GM23338 (cell line): Measurements from ENCODE around the gene FUBP1. TPM values are rescaled to one million over a fixed set of nuclear protein-coding genes. Genes with fewer than 3 reads are reported as not detected.

Experiments used
- ATAC-seq: fragments of 200-7000 bp; cut with Tn5 transposase; 3 replicates; pipeline ENCODE4 v1.9.1; 2020
- DNase-seq: peaks from one replicate; pipeline ENCODE4 v3.0.0-alpha.2; 2015; ENCODE audit warnings: low spot score
- H2AFZ ChIP-seq: fragments of 200-600 bp; sonication (generic); 2 replicates; pipeline ENCODE4 v1.8.0; 2016; ENCODE audit warnings: antibody characterized with exemption, mild to moderate bottlenecking, moderate library complexity
- H3F3A ChIP-seq: fragments of 200-600 bp; sonication (generic); replicated peaks from 2 replicates; pipeline ENCODE4 v1.8.0; 2017; ENCODE audit warnings: antibody characterized with exemption, mixed run types, low read depth
- H3K27ac ChIP-seq: fragments of 200-600 bp; sonication (generic); 2 replicates; pipeline ENCODE4 v1.6.1; 2016; ENCODE audit warnings: low read depth
- H3K27me3 ChIP-seq: fragments of 200-600 bp; sonication (generic); 2 replicates; pipeline ENCODE4 v1.8.0; 2016; ENCODE audit warnings: mild to moderate bottlenecking, mixed run types, moderate library complexity; ENCODE audit not compliant: insufficient read depth
- H3K36me3 ChIP-seq: fragments of 200-600 bp; sonication (generic); 2 replicates; pipeline ENCODE4 v1.8.0; 2016; ENCODE audit warnings: mild to moderate bottlenecking; ENCODE audit not compliant: insufficient read depth
- H3K4me1 ChIP-seq: fragments of 200-600 bp; sonication (generic); 2 replicates; pipeline ENCODE4 v1.8.0; 2016; ENCODE audit warnings: mild to moderate bottlenecking, moderate library complexity; ENCODE audit not compliant: insufficient read depth
- H3K4me2 ChIP-seq: fragments of 200-600 bp; sonication (generic); 2 replicates; pipeline ENCODE4 v1.7.1; 2017; ENCODE audit warnings: mixed run types
- H3K4me3 ChIP-seq: fragments of 200-600 bp; sonication (generic); 2 replicates; pipeline ENCODE4 v1.6.1; 2016; ENCODE audit warnings: mixed run types
- H3K79me2 ChIP-seq: fragments of 200-600 bp; sonication (generic); replicated peaks from 2 replicates; pipeline ENCODE4 v1.8.0; 2017; ENCODE audit warnings: mild to moderate bottlenecking; ENCODE audit not compliant: insufficient read depth
- H3K9me2 ChIP-seq: fragments of 200-600 bp; sonication (generic); 2 replicates; pipeline ENCODE4 v1.8.0; 2017; ENCODE audit not compliant: insufficient read depth
- H4K20me1 ChIP-seq: fragments of 200-600 bp; sonication (generic); replicated peaks from 2 replicates; pipeline ENCODE4 v1.8.0; 2017; ENCODE audit warnings: mild to moderate bottlenecking; ENCODE audit not compliant: insufficient read depth
- H3K27ac Mint-ChIP-seq: 2 replicates; pipeline ENCODE4 v1.8.0; 2020; ENCODE audit warnings: inconsistent platforms, mild to moderate bottlenecking, moderate library complexity, mixed read lengths
- H3K27me3 Mint-ChIP-seq: 3 replicates; pipeline ENCODE4 v1.8.0; 2022; ENCODE audit warnings: low read depth, mild to moderate bottlenecking, moderate library complexity, mixed read lengths, inconsistent platforms; ENCODE audit not compliant: insufficient read depth, poor library complexity
- H3K36me3 Mint-ChIP-seq: 3 replicates; pipeline ENCODE4 v1.8.0; 2021; ENCODE audit warnings: low read depth, mild to moderate bottlenecking, inconsistent platforms, moderate library complexity, mixed read lengths
- H3K4me1 Mint-ChIP-seq: 3 replicates; pipeline ENCODE4 v1.8.0; 2020; ENCODE audit warnings: mild to moderate bottlenecking, inconsistent platforms, mixed read lengths
- H3K4me3 Mint-ChIP-seq: 3 replicates; pipeline ENCODE4 v1.8.0; 2021; ENCODE audit warnings: moderate library complexity, mild to moderate bottlenecking, inconsistent platforms, mixed read lengths
- H3K9me3 Mint-ChIP-seq: 3 replicates; pipeline ENCODE4 v1.8.0; 2020; ENCODE audit warnings: moderate library complexity, mild to moderate bottlenecking, inconsistent platforms, mixed read lengths
- CREB1 ChIP-seq: fragments of 250-450 bp; sonication (Bioruptor Pico); IDR thresholded peaks from 2 replicates; pipeline ENCODE4 v1.5.0; 2020; ENCODE audit warnings: low read depth, mild to moderate bottlenecking, moderate library complexity
- EZH2 ChIP-seq: fragments of 200-600 bp; sonication (generic); IDR thresholded peaks from one replicate; pipeline ENCODE4 v1.8.0; 2017; ENCODE audit warnings: antibody characterized with exemption, mild to moderate bottlenecking, low read depth; ENCODE audit not compliant: unreplicated experiment
- EZH2phosphoT487 ChIP-seq: fragments of 200-600 bp; sonication (generic); IDR thresholded peaks from one replicate; pipeline ENCODE4 v1.8.1; 2018; ENCODE audit warnings: antibody characterized with exemption; ENCODE audit not compliant: unreplicated experiment
- JUNB ChIP-seq: IDR thresholded peaks from one replicate; pipeline ENCODE4 v1.6.1; 2016; ENCODE audit warnings: antibody characterized with exemption; ENCODE audit not compliant: unreplicated experiment
- POLR2AphosphoS5 ChIP-seq: IDR thresholded peaks from 2 replicates; pipeline ENCODE4 v1.6.1; 2016; ENCODE audit warnings: antibody characterized with exemption, low read depth
- STAT1 ChIP-seq: IDR thresholded peaks from one replicate; pipeline ENCODE4 v1.6.1; 2016; ENCODE audit warnings: antibody characterized with exemption; ENCODE audit not compliant: unreplicated experiment
- ZNF114 ChIP-seq: fragments of 250-450 bp; sonication (Bioruptor Pico); IDR thresholded peaks from 2 replicates; pipeline ENCODE4 v1.5.0; 2020; ENCODE audit warnings: mild to moderate bottlenecking, moderate library complexity
- ZNF331 ChIP-seq: fragments of 250-450 bp; sonication (Bioruptor Pico); IDR thresholded peaks from 2 replicates; pipeline ENCODE4 v1.5.0; 2020; ENCODE audit warnings: low read depth, mild to moderate bottlenecking, moderate library complexity
- polyA plus RNA-seq: library from polyadenylated mRNA; unstranded; fragments of >200 nt; fragmentation: Nextera tagmentation; extraction: Ambion mirVana; gene quantifications from 2 replicates; pipeline ENCODE4 v1.2.1, GENCODE V29; 2016
- total RNA-seq: library from RNA; depleted of rRNA; stranded (reverse); fragments of >200 nt; shearing (Covaris generic); gene quantifications from 2 replicates; pipeline ENCODE4 v1.2.3, GENCODE V29; 2014
- TF ChIP-seq, protein P1 (sequence below), 2 experiments: fragments of 200-600 bp in 1 of 2; sonication (generic) in 1 of 2; conservative IDR thresholded peaks; 2 replicates each; pipeline versions ENCODE4 v1.5.1 to v1.6.1; 2016 to 2017; ENCODE audit warnings: antibody characterized with exemption in 2 of 2, low read depth in 2 of 2, mild to moderate bottlenecking in 2 of 2, moderate library complexity in 1 of 2
- TF ChIP-seq, protein P2 (sequence below): IDR thresholded peaks from 2 replicates; pipeline ENCODE4 v1.6.1; 2016; ENCODE audit warnings: antibody characterized with exemption
- TF ChIP-seq, protein P3 (sequence below): fragments of 250-450 bp; sonication (Bioruptor Pico); IDR thresholded peaks from 2 replicates; pipeline ENCODE4 v1.5.0; 2020; ENCODE audit warnings: mild to moderate bottlenecking, moderate library complexity

FUBP1 gene
- total and polyA plus RNA-seq, 2 experiments from 2014 or later: 212 to 308 TPM

DNA sequence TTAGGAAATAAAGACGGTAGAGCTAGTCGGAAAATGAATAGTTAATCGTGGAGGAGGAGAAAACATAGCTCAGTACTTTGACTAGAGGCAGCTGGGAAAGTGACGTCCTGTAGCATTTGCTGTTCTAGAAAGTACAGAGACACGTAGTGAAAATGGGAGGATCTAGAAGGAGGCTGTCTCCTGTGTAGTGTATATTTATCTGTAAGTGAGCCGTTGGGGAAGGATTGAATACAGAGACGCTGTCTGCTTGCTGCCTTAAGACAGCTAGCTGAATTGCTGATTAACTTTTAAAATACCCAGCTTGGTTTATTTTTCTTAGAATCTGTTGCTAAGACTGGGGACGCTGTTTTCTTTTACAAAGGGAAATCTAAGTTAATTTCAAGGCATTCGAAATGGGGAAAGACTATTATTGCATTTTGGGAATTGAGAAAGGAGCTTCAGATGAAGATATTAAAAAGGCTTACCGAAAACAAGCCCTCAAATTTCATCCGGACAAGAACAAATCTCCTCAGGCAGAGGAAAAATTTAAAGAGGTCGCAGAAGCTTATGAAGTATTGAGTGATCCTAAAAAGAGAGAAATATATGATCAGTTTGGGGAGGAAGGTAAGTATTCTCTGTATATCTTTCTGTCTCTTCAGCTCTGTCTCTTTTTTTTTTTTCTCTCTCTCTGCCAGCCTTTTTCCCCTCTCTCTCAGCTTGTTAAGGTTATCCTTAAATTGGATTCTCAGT lies 26.0 kb upstream of the FUBP1 start, which contains the start of gene DNAJB4 (continued):
- no peak for TF ChIP-seq STAT1

DNA sequence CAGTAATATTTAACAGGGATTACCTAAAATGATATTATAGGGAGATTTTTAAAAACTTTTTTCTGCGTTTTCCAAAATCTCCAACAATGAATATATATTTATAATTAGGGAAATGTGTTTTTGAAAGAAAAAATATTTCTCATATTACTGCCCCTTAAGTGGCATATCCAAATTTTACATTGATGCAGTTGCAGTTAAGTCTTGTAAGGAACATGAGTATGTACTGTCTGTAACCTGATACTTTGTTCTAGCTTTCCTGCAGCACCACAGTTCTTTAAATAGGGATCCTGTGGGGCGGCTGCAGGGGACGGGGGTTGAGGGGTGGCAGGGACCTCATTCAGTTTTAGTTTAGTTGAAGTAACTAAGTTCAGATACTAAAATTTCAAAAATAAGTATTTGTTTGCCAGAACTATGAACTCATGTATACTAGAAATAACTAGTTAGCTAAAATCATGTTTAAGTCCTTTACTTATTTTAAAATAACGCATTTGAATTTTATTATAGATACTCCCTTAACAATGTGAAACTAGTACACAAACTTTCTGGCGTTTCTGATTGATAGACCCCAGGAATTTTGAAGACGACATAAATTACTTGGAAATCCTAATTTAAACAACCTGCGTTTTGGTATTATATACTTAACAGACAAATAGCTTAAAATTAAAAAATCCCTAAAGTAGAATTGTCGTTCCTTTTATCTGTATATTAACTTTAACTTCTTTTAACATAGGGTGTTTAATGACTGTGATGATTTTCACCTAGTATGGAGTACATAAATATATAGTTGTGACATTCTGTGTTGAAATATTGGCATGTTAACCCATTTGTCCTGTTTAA lies 25.2 kb upstream of the FUBP1 start:
- Histone ChIP-seq H3K79me2 (no peaks in the 10 kb centered on the region), H3F3A (no peaks in the 10 kb centered on the region), H3K9me2 (no peaks in the 10 kb centered on the region), H3K36me3 (no peaks in the 10 kb centered on the region), H3K4me3 (peak overlapping the region; percentile 42), H3K27me3 (no peaks in the 10 kb centered on the region), H2AFZ (no peak overlapping the region), H4K20me1 (no peaks in the 10 kb centered on the region), H3K4me2 (peak overlapping the region; percentile 55), H3K4me1 (peaks cover 22% of the 10 kb centered on the region), H3K27ac (peak overlapping the region; percentile 64)
- DNase-seq (peak; percentile 82), ATAC-seq (peak; percentile 97)
- peaks cover 22% of the 10 kb centered on the region for H3K4me1 Mint-ChIP-seq
- peak overlapping the region; percentile 100 for H3K27ac Mint-ChIP-seq
- H3K9me3 Mint-ChIP-seq: peaks cover 2% of the 10 kb centered on the region; the same call in 1 of the 3 replicates
- peaks cover 5% of the 10 kb centered on the region for H3K27me3 Mint-ChIP-seq
- no peaks in the 10 kb centered on the region for H3K36me3 Mint-ChIP-seq
- peak overlapping the region; percentile 69 for H3K4me3 Mint-ChIP-seq
- TF ChIP-seq POLR2AphosphoS5 (peak; percentile 95), EZH2phosphoT487 (no peak), ZNF114 (CRISPR knock-in tag) (0 out of 2 replicates have a peak, but pooled peaks have one; percentile 42), CREB1 (CRISPR knock-in tag) (peak; percentile 78), ZNF331 (peak; percentile 66; the same call in 1 of the 2 replicates), JUNB (no peak), EZH2 (no peak)
- TF ChIP-seq, protein P1, sequence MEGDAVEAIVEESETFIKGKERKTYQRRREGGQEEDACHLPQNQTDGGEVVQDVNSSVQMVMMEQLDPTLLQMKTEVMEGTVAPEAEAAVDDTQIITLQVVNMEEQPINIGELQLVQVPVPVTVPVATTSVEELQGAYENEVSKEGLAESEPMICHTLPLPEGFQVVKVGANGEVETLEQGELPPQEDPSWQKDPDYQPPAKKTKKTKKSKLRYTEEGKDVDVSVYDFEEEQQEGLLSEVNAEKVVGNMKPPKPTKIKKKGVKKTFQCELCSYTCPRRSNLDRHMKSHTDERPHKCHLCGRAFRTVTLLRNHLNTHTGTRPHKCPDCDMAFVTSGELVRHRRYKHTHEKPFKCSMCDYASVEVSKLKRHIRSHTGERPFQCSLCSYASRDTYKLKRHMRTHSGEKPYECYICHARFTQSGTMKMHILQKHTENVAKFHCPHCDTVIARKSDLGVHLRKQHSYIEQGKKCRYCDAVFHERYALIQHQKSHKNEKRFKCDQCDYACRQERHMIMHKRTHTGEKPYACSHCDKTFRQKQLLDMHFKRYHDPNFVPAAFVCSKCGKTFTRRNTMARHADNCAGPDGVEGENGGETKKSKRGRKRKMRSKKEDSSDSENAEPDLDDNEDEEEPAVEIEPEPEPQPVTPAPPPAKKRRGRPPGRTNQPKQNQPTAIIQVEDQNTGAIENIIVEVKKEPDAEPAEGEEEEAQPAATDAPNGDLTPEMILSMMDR (conservative IDR thresholded peaks at IDR 0.05; ENCODE audit: low read depth in 2 of 2): no peak
- TF ChIP-seq, protein P2, sequence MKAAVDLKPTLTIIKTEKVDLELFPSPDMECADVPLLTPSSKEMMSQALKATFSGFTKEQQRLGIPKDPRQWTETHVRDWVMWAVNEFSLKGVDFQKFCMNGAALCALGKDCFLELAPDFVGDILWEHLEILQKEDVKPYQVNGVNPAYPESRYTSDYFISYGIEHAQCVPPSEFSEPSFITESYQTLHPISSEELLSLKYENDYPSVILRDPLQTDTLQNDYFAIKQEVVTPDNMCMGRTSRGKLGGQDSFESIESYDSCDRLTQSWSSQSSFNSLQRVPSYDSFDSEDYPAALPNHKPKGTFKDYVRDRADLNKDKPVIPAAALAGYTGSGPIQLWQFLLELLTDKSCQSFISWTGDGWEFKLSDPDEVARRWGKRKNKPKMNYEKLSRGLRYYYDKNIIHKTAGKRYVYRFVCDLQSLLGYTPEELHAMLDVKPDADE: peak; percentile 43; the same call in 1 of the 2 replicates
- TF ChIP-seq, protein P3, sequence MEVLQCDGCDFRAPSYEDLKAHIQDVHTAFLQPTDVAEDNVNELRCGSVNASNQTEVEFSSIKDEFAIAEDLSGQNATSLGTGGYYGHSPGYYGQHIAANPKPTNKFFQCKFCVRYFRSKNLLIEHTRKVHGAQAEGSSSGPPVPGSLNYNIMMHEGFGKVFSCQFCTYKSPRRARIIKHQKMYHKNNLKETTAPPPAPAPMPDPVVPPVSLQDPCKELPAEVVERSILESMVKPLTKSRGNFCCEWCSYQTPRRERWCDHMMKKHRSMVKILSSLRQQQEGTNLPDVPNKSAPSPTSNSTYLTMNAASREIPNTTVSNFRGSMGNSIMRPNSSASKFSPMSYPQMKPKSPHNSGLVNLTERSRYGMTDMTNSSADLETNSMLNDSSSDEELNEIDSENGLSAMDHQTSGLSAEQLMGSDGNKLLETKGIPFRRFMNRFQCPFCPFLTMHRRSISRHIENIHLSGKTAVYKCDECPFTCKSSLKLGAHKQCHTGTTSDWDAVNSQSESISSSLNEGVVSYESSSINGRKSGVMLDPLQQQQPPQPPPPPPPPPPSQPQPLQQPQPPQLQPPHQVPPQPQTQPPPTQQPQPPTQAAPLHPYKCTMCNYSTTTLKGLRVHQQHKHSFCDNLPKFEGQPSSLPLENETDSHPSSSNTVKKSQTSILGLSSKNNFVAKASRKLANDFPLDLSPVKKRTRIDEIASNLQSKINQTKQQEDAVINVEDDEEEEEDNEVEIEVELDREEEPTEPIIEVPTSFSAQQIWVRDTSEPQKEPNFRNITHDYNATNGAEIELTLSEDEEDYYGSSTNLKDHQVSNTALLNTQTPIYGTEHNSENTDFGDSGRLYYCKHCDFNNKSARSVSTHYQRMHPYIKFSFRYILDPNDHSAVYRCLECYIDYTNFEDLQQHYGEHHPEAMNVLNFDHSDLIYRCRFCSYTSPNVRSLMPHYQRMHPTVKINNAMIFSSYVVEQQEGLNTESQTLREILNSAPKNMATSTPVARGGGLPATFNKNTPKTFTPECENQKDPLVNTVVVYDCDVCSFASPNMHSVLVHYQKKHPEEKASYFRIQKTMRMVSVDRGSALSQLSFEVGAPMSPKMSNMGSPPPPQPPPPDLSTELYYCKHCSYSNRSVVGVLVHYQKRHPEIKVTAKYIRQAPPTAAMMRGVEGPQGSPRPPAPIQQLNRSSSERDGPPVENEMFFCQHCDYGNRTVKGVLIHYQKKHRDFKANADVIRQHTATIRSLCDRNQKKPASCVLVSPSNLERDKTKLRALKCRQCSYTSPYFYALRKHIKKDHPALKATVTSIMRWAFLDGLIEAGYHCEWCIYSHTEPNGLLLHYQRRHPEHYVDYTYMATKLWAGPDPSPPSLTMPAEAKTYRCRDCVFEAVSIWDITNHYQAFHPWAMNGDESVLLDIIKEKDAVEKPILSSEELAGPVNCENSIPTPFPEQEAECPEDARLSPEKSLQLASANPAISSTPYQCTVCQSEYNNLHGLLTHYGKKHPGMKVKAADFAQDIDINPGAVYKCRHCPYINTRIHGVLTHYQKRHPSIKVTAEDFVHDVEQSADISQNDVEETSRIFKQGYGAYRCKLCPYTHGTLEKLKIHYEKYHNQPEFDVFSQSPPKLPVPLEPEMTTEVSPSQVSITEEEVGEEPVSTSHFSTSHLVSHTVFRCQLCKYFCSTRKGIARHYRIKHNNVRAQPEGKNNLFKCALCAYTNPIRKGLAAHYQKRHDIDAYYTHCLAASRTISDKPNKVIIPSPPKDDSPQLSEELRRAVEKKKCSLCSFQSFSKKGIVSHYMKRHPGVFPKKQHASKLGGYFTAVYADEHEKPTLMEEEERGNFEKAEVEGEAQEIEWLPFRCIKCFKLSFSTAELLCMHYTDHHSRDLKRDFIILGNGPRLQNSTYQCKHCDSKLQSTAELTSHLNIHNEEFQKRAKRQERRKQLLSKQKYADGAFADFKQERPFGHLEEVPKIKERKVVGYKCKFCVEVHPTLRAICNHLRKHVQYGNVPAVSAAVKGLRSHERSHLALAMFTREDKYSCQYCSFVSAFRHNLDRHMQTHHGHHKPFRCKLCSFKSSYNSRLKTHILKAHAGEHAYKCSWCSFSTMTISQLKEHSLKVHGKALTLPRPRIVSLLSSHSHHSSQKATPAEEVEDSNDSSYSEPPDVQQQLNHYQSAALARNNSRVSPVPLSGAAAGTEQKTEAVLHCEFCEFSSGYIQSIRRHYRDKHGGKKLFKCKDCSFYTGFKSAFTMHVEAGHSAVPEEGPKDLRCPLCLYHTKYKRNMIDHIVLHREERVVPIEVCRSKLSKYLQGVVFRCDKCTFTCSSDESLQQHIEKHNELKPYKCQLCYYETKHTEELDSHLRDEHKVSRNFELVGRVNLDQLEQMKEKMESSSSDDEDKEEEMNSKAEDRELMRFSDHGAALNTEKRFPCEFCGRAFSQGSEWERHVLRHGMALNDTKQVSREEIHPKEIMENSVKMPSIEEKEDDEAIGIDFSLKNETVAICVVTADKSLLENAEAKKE: peak; percentile 46; the same call in 1 of the 2 replicates
